Measurements from ENCODE around the gene NOTO. TPM values are rescaled to one million over a fixed set of nuclear protein-coding genes. Genes with fewer than 3 reads are reported as not detected.
A peak's percentile ranks its signal among the peaks of the same experiment; 100 is the strongest.

Gene NOTO
- total and polyA plus RNA-seq, 12 donors = 0.03 to 0.08 (median 0.05) TPM; not detected in 9

- peak; percentile 80 to 87 (median 83) for DNase-seq
Measured at GRCh38 chr2:73260338-73260984, 58.1 kb downstream of the NOTO start.

More at GRCh38 chr2:73260338-73260984, 58.1 kb downstream of the NOTO start:
- TF ChIP-seq POLR2A (IDR thresholded peaks at IDR 0.05) (no peak), CTCF (IDR thresholded peaks at IDR 0.05) (peak; percentile 41 to 73 (median 64))
- Histone ChIP-seq H3K36me3 (replicated peaks in 1 of 2) (no peaks in the 10 kb centered on the region), H3K27ac (no peak overlapping the region), H3K4me3 (no peak overlapping the region), H3K9me3 (replicated peaks in 1 of 3) (no peaks in the 10 kb centered on the region), H3K4me1 (replicated peaks in 1 of 2) (no peaks in the 10 kb centered on the region), H3K27me3 (no peaks in the 10 kb centered on the region)
- 25 to 60% (median 34%) methylated on average over 1 to 17 of the region's 17 CpGs for WGBS, 4 donors
- intact Hi-C loops (cut with DNase I) = no loop called here

Other genes starting within 250 kb of the NOTO start
- 10 to 100 TPM; 17.6 to 56.5 (median 35.5) TPM for gene SFXN5, start 130.9 kb upstream of the NOTO start, total RNA-seq
- 10 to 100 TPM; 12.2 to 34.2 (median 22.6) TPM for gene SFXN5, start 130.9 kb upstream of the NOTO start, polyA plus RNA-seq
- 10 to 100 TPM in 8 of 9 donors, 1 to 10 TPM in 1; 3.3 to 38.0 (median 23.8) TPM for gene RAB11FIP5, start 89.6 kb upstream of the NOTO start, total RNA-seq
- 10 to 100 TPM in 1 of 3 donors, 1 to 10 TPM in 2; 8.9 to 46.7 (median 9.6) TPM for gene RAB11FIP5, start 89.6 kb upstream of the NOTO start, polyA plus RNA-seq
- 10 to 100 TPM in 8 of 9 donors, 1 to 10 TPM in 1; 8.7 to 35.2 (median 28.0) TPM for gene SMYD5, start 11.7 kb downstream of the NOTO start, total RNA-seq
- 10 to 100 TPM; 25.7 to 45.4 (median 34.7) TPM for gene SMYD5, start 11.7 kb downstream of the NOTO start, polyA plus RNA-seq
- gene PRADC1, start 30.7 kb downstream of the NOTO start, total RNA-seq = 10 to 100 TPM; 24.4 to 76.3 (median 32.9) TPM
- gene PRADC1, start 30.7 kb downstream of the NOTO start, polyA plus RNA-seq = 10 to 100 TPM; 37.9 to 65.8 (median 63.2) TPM
- 100 to 1,000 TPM; 203 to 581 (median 313) TPM for gene CCT7, start 31.7 kb downstream of the NOTO start, total RNA-seq
- 100 to 1,000 TPM; 120 to 424 (median 246) TPM for gene CCT7, start 31.7 kb downstream of the NOTO start, polyA plus RNA-seq
- gene FBXO41, start 81.9 kb downstream of the NOTO start, total RNA-seq = 1 to 10 TPM; 3.4 to 8.1 (median 5.5) TPM
- gene FBXO41, start 81.9 kb downstream of the NOTO start, polyA plus RNA-seq = 10 to 100 TPM in 1 of 3 donors, 1 to 10 TPM in 2; 1.8 to 12.0 (median 3.7) TPM
- under 1 TPM in 1 of 9 donors, not detected in 8; 0.30 TPM for gene EGR4, start 91.0 kb downstream of the NOTO start, total RNA-seq
- under 1 TPM in 2 of 3 donors, not detected in 1; 0.20 to 0.32 TPM for gene EGR4, start 91.0 kb downstream of the NOTO start, polyA plus RNA-seq
- 10 to 100 TPM; 10.6 to 33.3 (median 12.8) TPM for gene ALMS1, start 183.3 kb downstream of the NOTO start, total RNA-seq
- gene ALMS1, start 183.3 kb downstream of the NOTO start, polyA plus RNA-seq = 1 to 10 TPM; 6.2 to 8.3 (median 8.0) TPM

Data from adrenal gland (tissue), 12 donors.